Measurements from ENCODE around the gene ARPC2. TPM values are rescaled to one million over a fixed set of nuclear protein-coding genes. Genes with fewer than 3 reads are reported as not detected.

ARPC2 gene
- total and polyA plus RNA-seq, 2 of the 13 experiments (the other 11 are each of a cell fraction or from before 2014, with no cell fraction given), result 168 to 303 TPM

GRCh38 chr2:218292048-218293014, 75.3 kb downstream of the ARPC2 start, which contains the start of gene TMBIM1 (continued):
- TF ChIP-seq CERS6 (CRISPR knock-in tag; IDR thresholded peaks at IDR 0.05) (no peak), CHD4 (IDR thresholded peaks at IDR 0.05; ENCODE audit: borderline replicate concordance, low read length) (no peak), REPIN1 (CRISPR knock-in tag; IDR thresholded peaks at IDR 0.05; ENCODE audit: borderline replicate concordance, low read depth) (no peak), HNF4G (IDR thresholded peaks at IDR 0.05; ENCODE audit: borderline replicate concordance, low read depth, low read length) (peak; percentile 55), HNF4G (CRISPR knock-in tag; IDR thresholded peaks at IDR 0.05; ENCODE audit: borderline replicate concordance, low read depth) (no peak; the same call in 1 of the 2 replicates), SMAD3 (CRISPR knock-in tag; IDR thresholded peaks at IDR 0.05) (peak; percentile 75; the same call in 1 of the 2 replicates), ZNF17 (CRISPR knock-in tag; IDR thresholded peaks at IDR 0.05) (no peak), ZNF530 (CRISPR knock-in tag; IDR thresholded peaks at IDR 0.05; ENCODE audit: low read depth) (no peak), ZNF44 (CRISPR knock-in tag; IDR thresholded peaks at IDR 0.05) (no peak), ZNF678 (CRISPR knock-in tag; IDR thresholded peaks at IDR 0.05) (peak; percentile 90; the same call in 1 of the 2 replicates), NFE2L2 (IDR thresholded peaks at IDR 0.05; ENCODE audit: low read length) (no peak), HDAC1 (CRISPR knock-in tag; IDR thresholded peaks at IDR 0.05) (0 out of 2 replicates have a peak, but pooled peaks have one; percentile 54), ZNF160 (CRISPR knock-in tag; IDR thresholded peaks at IDR 0.05) (peak; percentile 82; the same call in 1 of the 2 replicates), ZNF724P (CRISPR knock-in tag; IDR thresholded peaks at IDR 0.05; ENCODE audit: borderline replicate concordance) (no peak), PHF21A (CRISPR knock-in tag; IDR thresholded peaks at IDR 0.05) (peak; percentile 61; the same call in 1 of the 2 replicates), ZFYVE20 (CRISPR knock-in tag; IDR thresholded peaks at IDR 0.05; ENCODE audit: borderline replicate concordance, low read depth) (no peak), PBX3 (CRISPR knock-in tag; IDR thresholded peaks at IDR 0.05; ENCODE audit: borderline replicate concordance) (no peak), GPN1 (CRISPR knock-in tag; IDR thresholded peaks at IDR 0.05; ENCODE audit: borderline replicate concordance) (no peak)
- TF ChIP-seq, protein P1, sequence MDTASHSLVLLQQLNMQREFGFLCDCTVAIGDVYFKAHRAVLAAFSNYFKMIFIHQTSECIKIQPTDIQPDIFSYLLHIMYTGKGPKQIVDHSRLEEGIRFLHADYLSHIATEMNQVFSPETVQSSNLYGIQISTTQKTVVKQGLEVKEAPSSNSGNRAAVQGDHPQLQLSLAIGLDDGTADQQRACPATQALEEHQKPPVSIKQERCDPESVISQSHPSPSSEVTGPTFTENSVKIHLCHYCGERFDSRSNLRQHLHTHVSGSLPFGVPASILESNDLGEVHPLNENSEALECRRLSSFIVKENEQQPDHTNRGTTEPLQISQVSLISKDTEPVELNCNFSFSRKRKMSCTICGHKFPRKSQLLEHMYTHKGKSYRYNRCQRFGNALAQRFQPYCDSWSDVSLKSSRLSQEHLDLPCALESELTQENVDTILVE (CRISPR knock-in tag; IDR thresholded peaks at IDR 0.05), result no peak
- TF ChIP-seq, protein P2, sequence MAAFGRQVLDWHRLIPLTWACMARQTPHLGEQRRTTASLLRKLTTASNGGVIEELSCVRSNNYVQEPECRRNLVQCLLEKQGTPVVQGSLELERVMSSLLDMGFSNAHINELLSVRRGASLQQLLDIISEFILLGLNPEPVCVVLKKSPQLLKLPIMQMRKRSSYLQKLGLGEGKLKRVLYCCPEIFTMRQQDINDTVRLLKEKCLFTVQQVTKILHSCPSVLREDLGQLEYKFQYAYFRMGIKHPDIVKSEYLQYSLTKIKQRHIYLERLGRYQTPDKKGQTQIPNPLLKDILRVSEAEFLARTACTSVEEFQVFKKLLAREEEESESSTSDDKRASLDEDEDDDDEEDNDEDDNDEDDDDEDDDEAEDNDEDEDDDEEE (CRISPR knock-in tag; IDR thresholded peaks at IDR 0.05), result peak; percentile 36; the same call in 1 of the 2 replicates
- TF ChIP-seq, protein P3, sequence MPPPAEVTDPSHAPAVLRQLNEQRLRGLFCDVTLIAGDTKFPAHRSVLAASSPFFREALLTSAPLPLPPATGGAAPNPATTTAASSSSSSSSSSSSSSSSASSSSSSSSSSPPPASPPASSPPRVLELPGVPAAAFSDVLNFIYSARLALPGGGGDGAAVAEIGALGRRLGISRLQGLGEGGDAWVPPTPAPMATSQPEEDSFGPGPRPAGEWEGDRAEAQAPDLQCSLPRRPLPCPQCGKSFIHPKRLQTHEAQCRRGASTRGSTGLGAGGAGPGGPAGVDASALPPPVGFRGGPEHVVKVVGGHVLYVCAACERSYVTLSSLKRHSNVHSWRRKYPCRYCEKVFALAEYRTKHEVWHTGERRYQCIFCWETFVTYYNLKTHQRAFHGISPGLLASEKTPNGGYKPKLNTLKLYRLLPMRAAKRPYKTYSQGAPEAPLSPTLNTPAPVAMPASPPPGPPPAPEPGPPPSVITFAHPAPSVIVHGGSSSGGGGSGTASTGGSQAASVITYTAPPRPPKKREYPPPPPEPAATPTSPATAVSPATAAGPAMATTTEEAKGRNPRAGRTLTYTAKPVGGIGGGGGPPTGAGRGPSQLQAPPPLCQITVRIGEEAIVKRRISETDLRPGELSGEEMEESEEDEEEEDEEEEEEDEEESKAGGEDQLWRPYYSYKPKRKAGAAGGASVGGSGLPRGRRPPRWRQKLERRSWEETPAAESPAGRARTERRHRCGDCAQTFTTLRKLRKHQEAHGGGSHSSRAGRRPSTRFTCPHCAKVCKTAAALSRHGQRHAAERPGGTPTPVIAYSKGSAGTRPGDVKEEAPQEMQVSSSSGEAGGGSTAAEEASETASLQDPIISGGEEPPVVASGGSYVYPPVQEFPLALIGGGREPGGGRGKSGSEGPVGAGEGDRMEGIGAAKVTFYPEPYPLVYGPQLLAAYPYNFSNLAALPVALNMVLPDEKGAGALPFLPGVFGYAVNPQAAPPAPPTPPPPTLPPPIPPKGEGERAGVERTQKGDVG (CRISPR knock-in tag; IDR thresholded peaks at IDR 0.05; ENCODE audit: borderline replicate concordance), result 0 out of 2 replicates have a peak, but pooled peaks have one; percentile 46
